B cell (primary cell): ENCODE measurements around the gene FHDC1.

Source experiments
- EZH2 ChIP-seq: IDR thresholded peaks from 2 replicates; pipeline ENCODE4 v1.6.1; 2012; ENCODE audit warnings: borderline replicate concordance, low read depth, mild to moderate bottlenecking, moderate library complexity, low read length; ENCODE audit not compliant: insufficient read depth, poor library complexity, severe bottlenecking
- TF ChIP-seq, protein P1 (sequence below): fragments of 200-600 bp; IDR thresholded peaks from one replicate; pipeline ENCODE4 v1.8.0; 2022; ENCODE audit warnings: antibody characterized with exemption, mild to moderate bottlenecking

DNA sequence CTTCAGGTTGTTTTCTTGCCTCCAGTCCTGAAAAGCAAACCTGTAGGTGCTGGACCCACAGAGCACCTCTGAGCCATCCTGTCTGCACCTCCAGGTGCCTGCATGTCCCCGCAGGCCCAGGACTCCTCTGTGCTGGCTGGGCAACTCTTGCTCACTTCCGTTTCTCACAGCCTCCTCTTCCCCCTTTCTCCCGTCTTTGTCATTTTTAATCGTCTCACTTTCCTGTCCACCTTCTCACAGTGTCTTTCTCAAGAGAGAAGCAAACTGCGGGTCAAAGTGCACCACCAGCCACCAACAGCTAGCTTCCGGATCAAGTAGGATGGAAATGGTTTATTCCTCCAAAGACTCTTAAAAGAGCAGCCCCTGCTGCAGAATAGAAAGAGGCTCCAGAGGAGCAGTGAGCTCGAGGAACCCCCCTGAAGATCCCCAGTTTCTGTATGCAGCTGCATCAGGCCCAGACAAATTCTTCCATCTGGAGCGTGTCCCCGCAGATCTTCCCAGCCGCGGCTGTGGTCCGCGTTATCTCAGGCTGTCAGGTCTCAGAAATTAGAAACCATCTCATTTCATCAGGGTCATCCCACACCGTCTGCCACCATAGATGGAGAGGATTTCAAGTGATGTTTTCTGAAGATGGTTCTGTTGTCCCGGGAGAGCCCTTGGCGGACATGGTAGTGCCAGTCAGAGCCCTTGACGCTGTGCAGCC is 87.7 kb downstream of the FHDC1 start:
- TF ChIP-seq, protein P1, sequence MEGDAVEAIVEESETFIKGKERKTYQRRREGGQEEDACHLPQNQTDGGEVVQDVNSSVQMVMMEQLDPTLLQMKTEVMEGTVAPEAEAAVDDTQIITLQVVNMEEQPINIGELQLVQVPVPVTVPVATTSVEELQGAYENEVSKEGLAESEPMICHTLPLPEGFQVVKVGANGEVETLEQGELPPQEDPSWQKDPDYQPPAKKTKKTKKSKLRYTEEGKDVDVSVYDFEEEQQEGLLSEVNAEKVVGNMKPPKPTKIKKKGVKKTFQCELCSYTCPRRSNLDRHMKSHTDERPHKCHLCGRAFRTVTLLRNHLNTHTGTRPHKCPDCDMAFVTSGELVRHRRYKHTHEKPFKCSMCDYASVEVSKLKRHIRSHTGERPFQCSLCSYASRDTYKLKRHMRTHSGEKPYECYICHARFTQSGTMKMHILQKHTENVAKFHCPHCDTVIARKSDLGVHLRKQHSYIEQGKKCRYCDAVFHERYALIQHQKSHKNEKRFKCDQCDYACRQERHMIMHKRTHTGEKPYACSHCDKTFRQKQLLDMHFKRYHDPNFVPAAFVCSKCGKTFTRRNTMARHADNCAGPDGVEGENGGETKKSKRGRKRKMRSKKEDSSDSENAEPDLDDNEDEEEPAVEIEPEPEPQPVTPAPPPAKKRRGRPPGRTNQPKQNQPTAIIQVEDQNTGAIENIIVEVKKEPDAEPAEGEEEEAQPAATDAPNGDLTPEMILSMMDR = no peak
- no peak for TF ChIP-seq EZH2
